Keratinocyte (primary cell): ENCODE measurements around the gene PIAS1. TPM values are rescaled to one million over a fixed set of nuclear protein-coding genes. Genes with fewer than 3 reads are reported as not detected.
"Not testable (repeated sequence)": the region's sequence is repeated elsewhere in the genome, so short reads cannot be mapped to it uniquely, and the experiment has no call there.

Experiments
- DNase-seq: peaks from one replicate; pipeline ENCODE4 v3.0.0-alpha.2; 2011; ENCODE audit warnings: low read depth, missing footprints, low spot score
- FAIRE-seq: peaks from 2 replicates; lab custom pipeline; 2011; peaks lifted over from hg19 to GRCh38; lab: Jason Lieb, UNC
- H2AFZ ChIP-seq: 2 replicates; pipeline ENCODE4 v1.6.0; 2012; ENCODE audit warnings: low read length, control low read depth, inconsistent platforms; ENCODE audit not compliant: control insufficient read depth
- H3K27ac ChIP-seq: 2 replicates; pipeline ENCODE4 v1.5.1; 2011; ENCODE audit warnings: low read length; ENCODE audit not compliant: control insufficient read depth, insufficient read depth
- H3K27me3 ChIP-seq: 3 replicates; pipeline ENCODE4 v1.6.0; 2011; ENCODE audit warnings: low read length; ENCODE audit not compliant: control insufficient read depth, insufficient read depth; ENCODE audit errors: extremely low read depth
- H3K36me3 ChIP-seq, 2 experiments: 2 replicates in 1 of 2; 3 replicates in 1 of 2; pipeline ENCODE4 v1.5.1; 2011; ENCODE audit warnings: low read length in 2 of 2, mild to moderate bottlenecking in 1 of 2; ENCODE audit not compliant: control insufficient read depth in 2 of 2, insufficient read depth in 2 of 2; ENCODE audit errors: extremely low read depth in 1 of 2
- H3K4me1 ChIP-seq: 3 replicates; pipeline ENCODE4 v1.5.1; 2011; ENCODE audit warnings: low read length; ENCODE audit not compliant: control insufficient read depth, insufficient read depth; ENCODE audit errors: extremely low read depth
- H3K4me2 ChIP-seq: 3 replicates; pipeline ENCODE4 v1.6.0; 2011; ENCODE audit warnings: low read depth, low read length; ENCODE audit not compliant: control insufficient read depth, insufficient read depth; ENCODE audit errors: extremely low read depth
- H3K4me3 ChIP-seq, 3 experiments: fragments of 200-600 bp in 1 of 3; sonication (generic) in 1 of 3; 2 replicates in 2 of 3; 3 replicates in 1 of 3; pipeline ENCODE4 v1.5.1; 2011 to 2016; ENCODE audit warnings: low read length in 3 of 3, mild to moderate bottlenecking in 3 of 3, control low read depth in 2 of 3, inconsistent platforms in 1 of 3, low read depth in 1 of 3, mixed read lengths in 1 of 3, mixed run types in 1 of 3, moderate library complexity in 1 of 3; ENCODE audit not compliant: control insufficient read depth in 2 of 3, insufficient read depth in 2 of 3; ENCODE audit errors: extremely low read depth in 1 of 3
- H3K79me2 ChIP-seq: 2 replicates; pipeline ENCODE4 v1.6.0; 2012; ENCODE audit warnings: low read length; ENCODE audit not compliant: control insufficient read depth, insufficient read depth
- H3K9ac ChIP-seq: 3 replicates; pipeline ENCODE4 v1.6.0; 2011; ENCODE audit warnings: low read length; ENCODE audit not compliant: control insufficient read depth, insufficient read depth; ENCODE audit errors: extremely low read depth
- H3K9me1 ChIP-seq: 3 replicates; pipeline ENCODE4 v1.6.0; 2011; ENCODE audit warnings: low read length; ENCODE audit not compliant: control insufficient read depth, insufficient read depth; ENCODE audit errors: extremely low read depth
- H3K9me3 ChIP-seq: 2 replicates; pipeline ENCODE4 v1.5.1; 2012; ENCODE audit warnings: low read depth, low read length; ENCODE audit not compliant: control insufficient read depth
- H4K20me1 ChIP-seq: 3 replicates; pipeline ENCODE4 v1.6.0; 2011; ENCODE audit warnings: low read length; ENCODE audit not compliant: control insufficient read depth, insufficient read depth; ENCODE audit errors: extremely low read depth
- EZH2 ChIP-seq: IDR thresholded peaks from one replicate; pipeline ENCODE4 v1.6.1; 2012; ENCODE audit warnings: inconsistent platforms, mild to moderate bottlenecking, low read length, moderate library complexity
- dilution Hi-C: fragments of 300-500 bp; cut with MboI; formaldehyde crosslinking; loops from one replicate; pipeline ENCODE4 v1.7.0; 2020; ENCODE audit warnings: low sequenced_read_pairs; ENCODE audit not compliant: extremely low pct_ligation_motif_present
- polyA plus RNA-seq, 5 experiments: library from polyadenylated mRNA; depleted of rRNA in 3 of 5; stranded (reverse) in 3 of 5; stranded (forward) in 1 of 5; unstranded in 1 of 5; fragments of >200 nt; gene quantifications; 1 replicate in 1 of 5; 2 replicates in 3 of 5; 3 replicates in 1 of 5; pipeline versions ENCODE4 v1.2.1 to v1.2.3, GENCODE V29; 2011 to 2012; ENCODE audit warnings: missing spikeins in 2 of 5, low read depth in 1 of 5, low replicate concordance in 1 of 5
- TF ChIP-seq, protein P1 (sequence below), 3 experiments: IDR thresholded peaks in 1 of 3; conservative IDR thresholded peaks in 1 of 3; optimal IDR thresholded peaks in 1 of 3; 2 replicates in 2 of 3; 3 replicates in 1 of 3; pipeline versions ENCODE3 to v1.5.1; 2011; ENCODE audit warnings: low read length in 3 of 3, mild to moderate bottlenecking in 3 of 3, moderate library complexity in 2 of 3, control low read depth in 1 of 3, inconsistent platforms in 1 of 3; ENCODE audit not compliant: insufficient read depth in 2 of 3; ENCODE audit errors: extremely low read depth in 1 of 3

PIAS1 gene
- polyA plus RNA-seq, 1 donor (not counting 4 experiments of a cell fraction or from before 2014, with no cell fraction given), result 58.2 TPM

DNA sequence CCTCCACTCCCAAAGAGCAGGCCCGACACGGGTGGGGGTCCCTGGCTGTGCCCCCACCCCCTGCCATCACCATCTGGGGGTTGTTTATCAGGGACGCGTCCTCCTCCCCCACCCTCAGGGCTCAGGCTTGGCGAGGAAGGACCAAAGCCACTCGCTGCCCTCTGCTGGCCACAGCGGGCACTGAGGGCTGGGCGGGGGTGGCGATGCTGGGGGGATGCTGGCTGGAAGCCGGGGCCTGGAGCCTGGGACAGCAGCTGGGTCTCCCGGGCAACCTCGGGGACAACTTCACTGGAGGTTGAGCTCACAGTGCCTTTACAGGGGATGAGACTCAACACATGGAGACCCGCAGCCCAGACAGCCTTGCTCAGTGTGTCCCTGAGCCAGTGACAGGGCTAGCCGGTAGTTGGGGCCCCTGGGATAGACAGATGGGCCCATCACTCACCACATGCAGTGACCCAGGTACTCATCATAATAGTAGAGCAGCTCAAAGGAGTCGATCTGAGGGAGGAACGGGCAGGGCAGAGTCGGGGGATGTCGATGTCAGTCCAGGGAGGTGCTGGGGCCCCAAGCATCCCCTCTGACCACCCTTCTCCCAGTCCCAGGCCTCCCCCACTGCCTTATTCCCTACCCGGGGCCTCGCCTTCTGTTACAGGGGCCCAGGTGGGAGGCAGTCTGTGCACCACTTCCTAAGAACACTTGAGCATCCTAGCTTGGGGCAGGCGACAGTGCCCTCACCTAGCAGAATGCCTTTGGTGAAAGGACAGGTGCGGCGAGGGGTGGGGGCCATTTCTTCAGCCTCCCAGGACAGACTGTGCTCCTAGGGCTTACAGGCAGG is 156.9 kb downstream of the PIAS1 start:
- dilution Hi-C loops, result no loop called here
- H2AFZ ChIP-seq, result no peak overlapping the region

DNA sequence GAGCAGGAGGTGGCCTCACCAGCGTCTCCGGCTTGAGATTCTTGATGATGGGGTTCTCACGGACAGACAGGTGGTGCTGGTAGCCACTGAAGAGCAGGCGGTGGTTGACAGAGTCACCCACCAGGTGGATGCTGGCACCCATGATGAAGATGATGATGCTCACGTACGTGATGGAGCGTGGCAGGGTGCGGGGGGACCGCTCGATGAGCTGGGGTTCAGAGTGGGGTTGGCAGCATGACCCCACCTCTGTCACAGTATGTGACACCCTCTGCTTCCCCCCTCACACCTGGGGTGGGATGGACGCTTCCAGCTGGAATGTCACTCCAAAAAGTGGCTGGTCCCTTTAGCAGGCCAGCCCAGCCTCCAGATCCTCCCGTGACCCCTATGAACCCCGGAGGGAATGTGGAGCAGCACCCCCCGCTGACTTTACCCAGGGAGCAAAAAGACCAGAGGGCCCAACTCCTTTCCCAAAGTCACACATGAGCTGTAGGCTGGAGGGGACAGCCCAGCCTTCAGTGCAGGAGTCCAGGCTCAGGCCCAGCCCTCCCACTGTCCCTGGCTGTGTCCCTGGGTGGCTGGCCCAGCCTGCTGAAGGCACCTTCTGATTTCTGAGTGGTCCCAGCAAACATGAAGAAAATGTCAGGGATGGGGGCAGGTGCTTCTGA is 157.7 kb downstream of the PIAS1 start:
- Histone ChIP-seq H2AFZ (no peak overlapping the region), H3K4me1 (peaks cover 9% of the 10 kb centered on the region), H3K27ac (no peak overlapping the region), H3K4me2 (no peak overlapping the region), H3K9ac (no peak overlapping the region), H3K9me1 (no peaks in the 10 kb centered on the region), H3K9me3 (no peaks in the 10 kb centered on the region), H3K27me3 (no peaks in the 10 kb centered on the region), H3K79me2 (peaks cover 9% of the 10 kb centered on the region), H4K20me1 (no peaks in the 10 kb centered on the region), H3K4me3 (no peak overlapping the region), H3K36me3 (peaks cover 0 to 8% of the 10 kb centered on the region in 2 experiments)
- DNase-seq (no peak), FAIRE-seq (no peak)
- TF ChIP-seq, protein P1, sequence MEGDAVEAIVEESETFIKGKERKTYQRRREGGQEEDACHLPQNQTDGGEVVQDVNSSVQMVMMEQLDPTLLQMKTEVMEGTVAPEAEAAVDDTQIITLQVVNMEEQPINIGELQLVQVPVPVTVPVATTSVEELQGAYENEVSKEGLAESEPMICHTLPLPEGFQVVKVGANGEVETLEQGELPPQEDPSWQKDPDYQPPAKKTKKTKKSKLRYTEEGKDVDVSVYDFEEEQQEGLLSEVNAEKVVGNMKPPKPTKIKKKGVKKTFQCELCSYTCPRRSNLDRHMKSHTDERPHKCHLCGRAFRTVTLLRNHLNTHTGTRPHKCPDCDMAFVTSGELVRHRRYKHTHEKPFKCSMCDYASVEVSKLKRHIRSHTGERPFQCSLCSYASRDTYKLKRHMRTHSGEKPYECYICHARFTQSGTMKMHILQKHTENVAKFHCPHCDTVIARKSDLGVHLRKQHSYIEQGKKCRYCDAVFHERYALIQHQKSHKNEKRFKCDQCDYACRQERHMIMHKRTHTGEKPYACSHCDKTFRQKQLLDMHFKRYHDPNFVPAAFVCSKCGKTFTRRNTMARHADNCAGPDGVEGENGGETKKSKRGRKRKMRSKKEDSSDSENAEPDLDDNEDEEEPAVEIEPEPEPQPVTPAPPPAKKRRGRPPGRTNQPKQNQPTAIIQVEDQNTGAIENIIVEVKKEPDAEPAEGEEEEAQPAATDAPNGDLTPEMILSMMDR (optimal IDR thresholded peaks at IDR 0.05 in 1 of 3, IDR thresholded peaks at IDR 0.05 in 1 of 3, conservative IDR thresholded peaks at IDR 0.05 in 1 of 3; ENCODE audit: extremely low read depth in 1 of 3, insufficient read depth in 2 of 3, low read length in 3 of 3), result no peak
- TF ChIP-seq EZH2, result no peak
- dilution Hi-C loops, result no loop called here

More for the DNA sequence above, 156.9 kb downstream of the PIAS1 start:
- peaks cover 3% of the 10 kb centered on the region for H3K79me2 ChIP-seq
- DNase-seq, result no peak
- TF ChIP-seq, protein P1 (optimal IDR thresholded peaks at IDR 0.05 in 1 of 3, IDR thresholded peaks at IDR 0.05 in 1 of 3, conservative IDR thresholded peaks at IDR 0.05 in 1 of 3; ENCODE audit: extremely low read depth in 1 of 3, insufficient read depth in 2 of 3, low read length in 3 of 3), result peak; percentile 56 to 88 (median 88)
- no peak for TF ChIP-seq EZH2
- H4K20me1 ChIP-seq, result no peaks in the 10 kb centered on the region
- no peaks in the 10 kb centered on the region for H3K9me1 ChIP-seq
- H3K36me3 ChIP-seq, result peaks cover 0 to 3% of the 10 kb centered on the region in 2 experiments
- H3K9me3 ChIP-seq, result no peaks in the 10 kb centered on the region
- no peak for FAIRE-seq
- H3K27ac ChIP-seq, result no peak overlapping the region
- no peaks in the 10 kb centered on the region for H3K27me3 ChIP-seq
- no peak overlapping the region for H3K4me2 ChIP-seq
- H3K4me3 ChIP-seq, result no peak overlapping the region
- H3K4me1 ChIP-seq, result peaks cover 11% of the 10 kb centered on the region
- no peak overlapping the region for H3K9ac ChIP-seq

DNA sequence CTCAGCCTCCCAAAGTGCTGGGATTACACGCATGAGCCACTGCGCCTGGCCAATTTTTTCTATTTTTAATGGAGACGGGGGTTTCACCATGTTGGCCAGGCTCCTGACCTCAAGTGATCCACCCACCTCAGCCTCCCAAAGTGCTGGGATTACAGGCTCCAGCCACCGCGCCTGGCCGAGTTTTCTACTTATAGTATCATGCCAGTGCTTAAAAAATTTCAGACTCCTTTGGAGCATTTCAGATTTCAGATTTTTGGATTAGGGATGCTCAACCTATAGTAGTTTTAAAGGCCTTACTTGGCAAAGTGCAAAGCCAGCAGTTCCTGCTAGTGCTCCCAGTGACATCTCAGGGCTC is 159.4 kb downstream of the PIAS1 start:
- H3K4me2 ChIP-seq, dilution Hi-C loops, FAIRE-seq, H3K4me1 ChIP-seq, H3K27me3 ChIP-seq, DNase-seq, H3K9me1 ChIP-seq, H4K20me1 ChIP-seq, H3K4me3 ChIP-seq, H3K9ac ChIP-seq, H2AFZ ChIP-seq, H3K9me3 ChIP-seq, H3K27ac ChIP-seq: not testable (repeated sequence)
- Histone ChIP-seq H3K36me3 (peaks cover 6 to 12% of the 10 kb centered on the region in 2 experiments), H3K79me2 (peaks cover 15% of the 10 kb centered on the region)
